Naive thymus-derived CD4-positive, alpha-beta T cell (primary cell): ENCODE measurements around the gene MRPL23. TPM values are rescaled to one million over a fixed set of nuclear protein-coding genes. Genes with fewer than 3 reads are reported as not detected.

ENCODE experiments used
- ATAC-seq: fragments of 150-1000 bp; cut with Tn5 transposase; 2 replicates; pipeline ENCODE4 v1.10.0; 2021; ENCODE audit warnings: mild to moderate bottlenecking, moderate library complexity
- CTCF ChIA-PET: fragments of 350-600 bp; sonication (Branson Sonifier 250); formaldehyde crosslinking; loops from one replicate; lab custom pipeline; 2021; ENCODE audit warnings: antibody characterized with exemption; lab: Charles Lee
- POLR2A ChIA-PET: fragments of 350-600 bp; sonication (Branson Sonifier 250); formaldehyde crosslinking; loops from one replicate; lab custom pipeline; 2021; ENCODE audit warnings: antibody characterized with exemption, inconsistent platforms; lab: Charles Lee
- DNase-seq, 9 donors: peaks; one replicate each; pipeline versions ENCODE4 v3.0.0 to v3.0.0-alpha.2; 2020 to 2022; ENCODE audit warnings: mixed read lengths in 1 of 9
- H3K27ac ChIP-seq: one replicate; pipeline ENCODE4 v1.7.0; 2013; ENCODE audit warnings: mild to moderate bottlenecking, low read depth, low read length, moderate library complexity
- H3K27me3 ChIP-seq, 2 donors: one replicate each; pipeline ENCODE4 v1.7.0; 2013; ENCODE audit warnings: low read length in 2 of 2, mild to moderate bottlenecking in 2 of 2, moderate library complexity in 2 of 2; ENCODE audit not compliant: control insufficient read depth in 2 of 2, insufficient read depth in 2 of 2
- H3K36me3 ChIP-seq, 3 experiments: 1 replicate in 2 of 3; 2 replicates in 1 of 3; pipeline ENCODE4 v1.7.0; 2013; ENCODE audit warnings: low read length in 3 of 3, mild to moderate bottlenecking in 3 of 3, moderate library complexity in 1 of 3; ENCODE audit not compliant: insufficient read depth in 3 of 3, control insufficient read depth in 2 of 3
- H3K4me1 ChIP-seq, 2 donors: one replicate each; pipeline ENCODE4 v1.7.0; 2013; ENCODE audit warnings: low read length in 2 of 2, mild to moderate bottlenecking in 2 of 2, moderate library complexity in 1 of 2; ENCODE audit not compliant: control insufficient read depth in 2 of 2, insufficient read depth in 2 of 2
- H3K4me3 ChIP-seq: 2 replicates; pipeline ENCODE4 v1.7.0; 2013; ENCODE audit warnings: mild to moderate bottlenecking, low read length
- H3K9me3 ChIP-seq, 3 experiments: 1 replicate in 2 of 3; 2 replicates in 1 of 3; pipeline ENCODE4 v1.7.0; 2013; ENCODE audit warnings: low read length in 3 of 3; ENCODE audit not compliant: control insufficient read depth in 2 of 3
- H3K27ac Mint-ChIP-seq, 9 donors: one replicate each; pipeline ENCODE4 v1.8.0; 2020 to 2022; ENCODE audit warnings: mixed read lengths in 9 of 9, mild to moderate bottlenecking in 8 of 9, moderate library complexity in 5 of 9, inconsistent platforms in 2 of 9
- H3K27me3 Mint-ChIP-seq, 5 donors: one replicate each; pipeline ENCODE4 v1.8.0; 2021 to 2022; ENCODE audit warnings: mixed read lengths in 5 of 5, mild to moderate bottlenecking in 1 of 5
- H3K36me3 Mint-ChIP-seq, 5 donors: one replicate each; pipeline ENCODE4 v1.8.0; 2020 to 2022; ENCODE audit warnings: mixed read lengths in 5 of 5, mild to moderate bottlenecking in 3 of 5, inconsistent platforms in 1 of 5
- H3K4me1 Mint-ChIP-seq, 7 donors: one replicate each; pipeline ENCODE4 v1.8.0; 2020 to 2022; ENCODE audit warnings: mixed read lengths in 7 of 7, mild to moderate bottlenecking in 3 of 7, inconsistent platforms in 1 of 7
- H3K4me3 Mint-ChIP-seq, 10 donors: one replicate each; pipeline ENCODE4 v1.8.0; 2020 to 2022; ENCODE audit warnings: mild to moderate bottlenecking in 10 of 10, mixed read lengths in 10 of 10, moderate library complexity in 6 of 10, inconsistent platforms in 2 of 10
- H3K9me3 Mint-ChIP-seq, 11 donors: one replicate each; pipeline ENCODE4 v1.8.0; 2020 to 2022; ENCODE audit warnings: mixed read lengths in 11 of 11, mild to moderate bottlenecking in 4 of 11, inconsistent platforms in 1 of 11, moderate library complexity in 1 of 11
- intact Hi-C, 2 donors: fragments of 100-400 bp; cut with micrococcal nuclease; formaldehyde crosslinking; loops; one replicate each; pipeline ENCODE4 v1.15.1; 2023
- polyA plus RNA-seq, 2 donors: library from polyadenylated mRNA; unstranded; fragments of 300-500 nt; fragmentation: Illumina TruSeq; gene quantifications; one replicate each; pipeline ENCODE4 v1.2.3, GENCODE V29; 2021
- total RNA-seq, 6 experiments: library from RNA in 5 of 6; stranded (reverse) in 5 of 6; gene quantifications; 1 replicate in 5 of 6; 2 replicates in 1 of 6; pipeline ENCODE4 v1.2.3 and lab custom pipeline; 2021 to 2026

MRPL23 gene
- total and polyA plus RNA-seq, 7 experiments from 2014 or later: 11.3 to 54.8 (median 46.9) TPM

GRCh38 chr11:1964348-1964747 lies 17.2 kb downstream of the MRPL23 start:
- no peak overlapping the region for H3K4me3 Mint-ChIP-seq
- ChIA-PET POLR2A (no interaction called here), CTCF (no interaction called here)
- Histone ChIP-seq H3K4me1 (no peaks in the 10 kb centered on the region), H3K36me3 (no peaks in the 10 kb centered on the region), H3K9me3 (no peaks in the 10 kb centered on the region), H3K27ac (no peak overlapping the region), H3K27me3 (no peaks in the 10 kb centered on the region), H3K4me3 (no peak overlapping the region)
- no peaks in the 10 kb centered on the region for H3K36me3 Mint-ChIP-seq
- H3K4me1 Mint-ChIP-seq: no peaks in the 10 kb centered on the region
- H3K27ac Mint-ChIP-seq: no peak overlapping the region
- H3K27me3 Mint-ChIP-seq: no peaks in the 10 kb centered on the region
- H3K9me3 Mint-ChIP-seq: no peaks in the 10 kb centered on the region
- ATAC-seq: no peak
- no peak for DNase-seq
- intact Hi-C loops: no loop called here

DNA sequence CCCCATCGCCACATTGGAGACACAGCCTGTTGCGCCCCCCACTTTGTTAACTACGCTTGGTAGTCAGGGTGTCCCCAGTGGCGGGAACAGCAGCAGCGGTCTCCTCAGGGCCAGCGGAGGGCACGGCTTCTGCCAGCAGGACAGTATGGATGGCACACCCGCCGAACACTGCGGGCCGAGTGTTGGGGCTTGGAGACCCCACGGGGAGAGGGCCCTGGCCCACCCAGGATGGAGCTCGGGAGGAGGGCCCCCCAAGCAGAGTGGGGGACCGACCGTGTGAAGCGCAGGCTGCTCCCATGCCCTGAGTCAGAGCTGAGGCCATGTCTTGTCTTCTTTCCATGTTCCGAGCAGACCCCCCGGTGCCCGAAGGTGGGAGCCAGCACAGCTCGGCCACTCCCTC lies 17.8 kb downstream of the MRPL23 start:
- Histone ChIP-seq H3K4me1 (no peaks in the 10 kb centered on the region), H3K36me3 (no peaks in the 10 kb centered on the region), H3K4me3 (no peak overlapping the region), H3K27ac (no peak overlapping the region), H3K27me3 (no peaks in the 10 kb centered on the region), H3K9me3 (no peaks in the 10 kb centered on the region)
- DNase-seq: no peak
- intact Hi-C loops: no loop called here
- ChIA-PET POLR2A (no interaction called here), CTCF (no interaction called here)
- no peak for ATAC-seq
- no peak overlapping the region for H3K27ac Mint-ChIP-seq
- no peaks in the 10 kb centered on the region for H3K9me3 Mint-ChIP-seq
- H3K4me1 Mint-ChIP-seq: no peaks in the 10 kb centered on the region
- H3K4me3 Mint-ChIP-seq: no peak overlapping the region
- no peaks in the 10 kb centered on the region for H3K27me3 Mint-ChIP-seq
- H3K36me3 Mint-ChIP-seq: no peaks in the 10 kb centered on the region

- intact Hi-C loops: no loop called here
- H3K9me3 Mint-ChIP-seq: no peaks in the 10 kb centered on the region
- H3K36me3 Mint-ChIP-seq: no peaks in the 10 kb centered on the region
- H3K27ac Mint-ChIP-seq: no peak overlapping the region
- ATAC-seq (no peak), DNase-seq (no peak)
- no peaks in the 10 kb centered on the region for H3K9me3 ChIP-seq
- H3K4me3 ChIP-seq: no peak overlapping the region
- H3K27me3 Mint-ChIP-seq: no peaks in the 10 kb centered on the region
- CTCF ChIA-PET: no interaction called here
- POLR2A ChIA-PET: no interaction called here
- H3K27ac ChIP-seq: no peak overlapping the region
- H3K36me3 ChIP-seq: no peaks in the 10 kb centered on the region
- H3K27me3 ChIP-seq: no peaks in the 10 kb centered on the region
- no peaks in the 10 kb centered on the region for H3K4me1 ChIP-seq
- no peaks in the 10 kb centered on the region for H3K4me1 Mint-ChIP-seq
- H3K4me3 Mint-ChIP-seq: no peak overlapping the region
These were observed 19.4 kb downstream of the MRPL23 start for GRCh38 chr11:1966531-1966930.

- intact Hi-C loops: no loop called here
- H3K27me3 Mint-ChIP-seq: no peaks in the 10 kb centered on the region
- ATAC-seq: no peak
These were observed 20.6 kb downstream of the MRPL23 start for GRCh38 chr11:1967641-1968225.

GRCh38 chr11:1968454-1969002 lies 21.4 kb downstream of the MRPL23 start:
- Histone ChIP-seq H3K9me3 (no peaks in the 10 kb centered on the region), H3K27ac (no peak overlapping the region), H3K27me3 (no peaks in the 10 kb centered on the region), H3K4me1 (no peaks in the 10 kb centered on the region), H3K36me3 (no peaks in the 10 kb centered on the region), H3K4me3 (no peak overlapping the region)
- ATAC-seq (no peak), DNase-seq (no peak)
- POLR2A ChIA-PET: interaction anchor here (0.6 kb wide), 1 partner anchor 74 kb away, joined by 3 read pairs; no protein-coding TSS in a partner anchor
- Mint-ChIP-seq H3K27me3 (no peaks in the 10 kb centered on the region), H3K9me3 (no peaks in the 10 kb centered on the region), H3K36me3 (no peaks in the 10 kb centered on the region), H3K4me1 (no peaks in the 10 kb centered on the region), H3K4me3 (no peak overlapping the region), H3K27ac (no peak overlapping the region)
- intact Hi-C loops: no loop called here
- CTCF ChIA-PET: no interaction called here

More at GRCh38 chr11:1967641-1968225, 20.6 kb downstream of the MRPL23 start:
- POLR2A ChIA-PET: no interaction called here
- no peak overlapping the region for H3K27ac Mint-ChIP-seq
- Histone ChIP-seq H3K4me1 (no peaks in the 10 kb centered on the region), H3K27ac (no peak overlapping the region), H3K27me3 (no peaks in the 10 kb centered on the region), H3K4me3 (no peak overlapping the region), H3K9me3 (no peaks in the 10 kb centered on the region), H3K36me3 (no peaks in the 10 kb centered on the region)
- H3K4me1 Mint-ChIP-seq: no peaks in the 10 kb centered on the region
- no peaks in the 10 kb centered on the region for H3K36me3 Mint-ChIP-seq
- DNase-seq: no peak
- CTCF ChIA-PET: interaction anchor here (0.8 kb wide), 1 partner anchor 181 kb away, joined by 3 read pairs; no protein-coding TSS in a partner anchor
- H3K4me3 Mint-ChIP-seq: no peak overlapping the region
- H3K9me3 Mint-ChIP-seq: no peaks in the 10 kb centered on the region

GRCh38 chr11:1969035-1969434 lies 21.9 kb downstream of the MRPL23 start:
- Histone ChIP-seq H3K4me3 (no peak overlapping the region), H3K36me3 (no peaks in the 10 kb centered on the region), H3K27ac (no peak overlapping the region), H3K9me3 (no peaks in the 10 kb centered on the region), H3K4me1 (no peaks in the 10 kb centered on the region), H3K27me3 (no peaks in the 10 kb centered on the region)
- no peaks in the 10 kb centered on the region for H3K27me3 Mint-ChIP-seq
- H3K36me3 Mint-ChIP-seq: no peaks in the 10 kb centered on the region
- H3K4me3 Mint-ChIP-seq: no peak overlapping the region
- POLR2A ChIA-PET: interaction anchor here (0.6 kb wide), 1 partner anchor 75 kb away, joined by 3 read pairs; no protein-coding TSS in a partner anchor
- H3K4me1 Mint-ChIP-seq: no peaks in the 10 kb centered on the region
- DNase-seq (no peak), ATAC-seq (no peak)
- CTCF ChIA-PET: no interaction called here
- H3K9me3 Mint-ChIP-seq: no peaks in the 10 kb centered on the region
- no peak overlapping the region for H3K27ac Mint-ChIP-seq
- intact Hi-C loops: no loop called here

GRCh38 chr11:1969776-1970175 lies 22.6 kb downstream of the MRPL23 start:
- Histone ChIP-seq H3K9me3 (no peaks in the 10 kb centered on the region), H3K4me3 (no peak overlapping the region), H3K4me1 (no peaks in the 10 kb centered on the region), H3K27me3 (no peaks in the 10 kb centered on the region), H3K27ac (no peak overlapping the region), H3K36me3 (no peaks in the 10 kb centered on the region)
- POLR2A ChIA-PET: no interaction called here
- Mint-ChIP-seq H3K9me3 (no peaks in the 10 kb centered on the region), H3K27ac (no peak overlapping the region), H3K27me3 (no peaks in the 10 kb centered on the region), H3K36me3 (no peaks in the 10 kb centered on the region), H3K4me1 (no peaks in the 10 kb centered on the region), H3K4me3 (no peak overlapping the region)
- DNase-seq (no peak), ATAC-seq (no peak)
- intact Hi-C loops: no loop called here
- CTCF ChIA-PET: no interaction called here
